AG04450 (cell line): ENCODE measurements around the gene COA5. TPM values are rescaled to one million over a fixed set of nuclear protein-coding genes. Genes with fewer than 3 reads are reported as not detected.

Source experiments
- CTCF ChIA-PET: fragments of 300-600, 350-600 bp; formaldehyde crosslinking; extraction: SDS; loops from one replicate; lab custom pipeline; 2022; ENCODE audit warnings: antibody characterized with exemption, inconsistent platforms; lab: Charles Lee
- POLR2A ChIA-PET: fragments of 350-600 bp; formaldehyde crosslinking; extraction: SDS; loops from one replicate; lab custom pipeline; 2021; ENCODE audit warnings: antibody characterized with exemption, inconsistent platforms; lab: Yijun Ruan, JAX
- DNase-seq: peaks from one replicate; pipeline ENCODE4 v3.0.0-alpha.2; 2011; ENCODE audit warnings: low read depth, low spot score
- H3K27ac ChIP-seq: one replicate; pipeline ENCODE4 v1.5.1; 2012; ENCODE audit warnings: low read depth, low read length, control low read depth
- H3K27me3 ChIP-seq: one replicate; pipeline ENCODE4 v1.6.0; 2012; ENCODE audit warnings: low read length; ENCODE audit not compliant: control insufficient read depth, insufficient read depth
- H3K4me3 ChIP-seq: 2 replicates; pipeline ENCODE4 v1.5.1; 2011; ENCODE audit warnings: mild to moderate bottlenecking, low read depth, low read length, control low read depth
- H3K9me3 ChIP-seq: 2 replicates; pipeline ENCODE4 v1.5.1; 2012; ENCODE audit warnings: low read length; ENCODE audit not compliant: control insufficient read depth, insufficient read depth
- CTCF ChIP-seq: IDR thresholded peaks from 2 replicates; pipeline ENCODE4 v1.5.1; 2011; ENCODE audit warnings: low read depth, low read length, control low read depth, inconsistent platforms
- polyA plus RNA-seq: library from polyadenylated mRNA; depleted of rRNA; stranded (reverse); fragments of >200 nt; gene quantifications from 2 replicates; pipeline ENCODE4 v1.2.3, GENCODE V29; 2011; rRNA removed

COA5 gene
- polyA plus RNA-seq, 1 experiment: 27.4 TPM

GRCh38 chr2:98552499-98553179 is 55.7 kb downstream of the COA5 start:
- Histone ChIP-seq H3K4me3 (no peak overlapping the region), H3K9me3 (no peaks in the 10 kb centered on the region), H3K27me3 (no peaks in the 10 kb centered on the region), H3K27ac (peak overlapping the region; percentile 61)
- ChIA-PET CTCF (no interaction called here), POLR2A (no interaction called here)
- no peak for TF ChIP-seq CTCF
- peak; percentile 20 for DNase-seq

- no peak for TF ChIP-seq CTCF
- Histone ChIP-seq H3K4me3 (no peak overlapping the region), H3K9me3 (no peaks in the 10 kb centered on the region), H3K27ac (no peak overlapping the region), H3K27me3 (no peaks in the 10 kb centered on the region)
- CTCF ChIA-PET: no interaction called here
- DNase-seq: no peak
- POLR2A ChIA-PET: no interaction called here
Measured at GRCh38 chr2:98551316-98551715, 57.0 kb downstream of the COA5 start.

GRCh38 chr2:98550165-98550564 is 58.1 kb downstream of the COA5 start:
- no peak overlapping the region for H3K27ac ChIP-seq
- DNase-seq: no peak
- POLR2A ChIA-PET: no interaction called here

More at GRCh38 chr2:98550165-98550564, 58.1 kb downstream of the COA5 start:
- no peak for TF ChIP-seq CTCF
- Histone ChIP-seq H3K9me3 (no peaks in the 10 kb centered on the region), H3K27me3 (no peaks in the 10 kb centered on the region), H3K4me3 (no peak overlapping the region)
- CTCF ChIA-PET: no interaction called here

Other genes starting within 250 kb of the COA5 start
- 12.9 and 15.3 TPM in 2 replicates for gene INPP4A, start 163.7 kb downstream of the COA5 start, polyA plus RNA-seq
- 44.8 and 64.1 TPM in 2 replicates for gene UNC50, start 77 bp upstream of the COA5 start, polyA plus RNA-seq
- gene MGAT4A, start 122.6 kb upstream of the COA5 start, polyA plus RNA-seq: 0.04 TPM in 1 of 2 replicates, not detected in the other